PC-9 (cell line): ENCODE measurements around the gene KIZ. TPM values are rescaled to one million over a fixed set of nuclear protein-coding genes. Genes with fewer than 3 reads are reported as not detected.

Experiments used
- BruUV-seq: library from RNA; stranded (reverse); fragments of 400-500 nt; replicated peaks from 2 replicates; lab custom pipeline; 2021; lab: Mats Ljungman, UMichigan
- CTCF ChIA-PET: fragments of 300-600 bp; sonication (Branson Sonifier 250); formaldehyde crosslinking; loops from one replicate; lab custom pipeline; 2022; ENCODE audit warnings: antibody characterized with exemption; lab: Charles Lee
- POLR2A ChIA-PET: fragments of 300-600 bp; sonication (Branson Sonifier 250); formaldehyde crosslinking; loops from one replicate; lab custom pipeline; 2022; ENCODE audit warnings: antibody characterized with exemption; ENCODE audit not compliant: unreplicated experiment; lab: Charles Lee
- DNase-seq, 2 experiments: peaks; one replicate each; pipeline versions ENCODE4 v3.0.0 to v3.0.0-alpha.2; 2015 to 2022; ENCODE audit warnings: mixed read lengths in 1 of 2
- H2AFZ ChIP-seq: fragments of 200-600 bp; sonication (generic); 2 replicates; pipeline ENCODE4 v1.8.1; 2017; ENCODE audit warnings: antibody characterized with exemption
- H3F3A ChIP-seq: fragments of 200-600 bp; sonication (generic); 2 replicates; pipeline ENCODE4 v1.8.1; 2017; ENCODE audit warnings: antibody characterized with exemption, mild to moderate bottlenecking, low read depth; ENCODE audit not compliant: insufficient read depth
- H3K27ac ChIP-seq: fragments of 200-600 bp; sonication (generic); 2 replicates; pipeline ENCODE4 v1.6.1; 2016; ENCODE audit warnings: mixed run types
- H3K27me3 ChIP-seq: fragments of 200-600 bp; sonication (generic); 2 replicates; pipeline ENCODE4 v1.6.1; 2016; ENCODE audit warnings: low read depth, mixed run types; ENCODE audit not compliant: insufficient read depth
- H3K36me3 ChIP-seq: fragments of 200-600 bp; sonication (generic); 2 replicates; pipeline ENCODE4 v1.6.1; 2016; ENCODE audit warnings: low read depth, mixed run types
- H3K4me1 ChIP-seq: fragments of 200-600 bp; sonication (generic); replicated peaks from 2 replicates; pipeline ENCODE4 v1.6.1; 2016; ENCODE audit warnings: mixed run types; ENCODE audit not compliant: insufficient read depth
- H3K4me2 ChIP-seq: fragments of 200-600 bp; sonication (generic); 2 replicates; pipeline ENCODE4 v1.6.1; 2017; ENCODE audit warnings: mixed run types
- H3K4me3 ChIP-seq: fragments of 200-600 bp; sonication (generic); 2 replicates; pipeline ENCODE4 v1.6.1; 2016; ENCODE audit warnings: mixed run types
- H3K79me2 ChIP-seq: fragments of 200-600 bp; sonication (generic); 2 replicates; pipeline ENCODE4 v1.6.1; 2017; ENCODE audit warnings: low read depth, mixed run types
- H3K9me2 ChIP-seq: fragments of 200-600 bp; sonication (generic); 2 replicates; pipeline ENCODE4 v1.8.1; 2017; ENCODE audit warnings: mild to moderate bottlenecking; ENCODE audit not compliant: insufficient read depth
- H3K9me3 ChIP-seq: fragments of 200-600 bp; sonication (generic); 2 replicates; pipeline ENCODE4 v1.8.1; 2016; ENCODE audit warnings: low read depth; ENCODE audit not compliant: insufficient read depth
- H4K20me1 ChIP-seq: fragments of 200-600 bp; sonication (generic); 2 replicates; pipeline ENCODE4 v1.8.1; 2017; ENCODE audit not compliant: insufficient read depth
- EZH2 ChIP-seq: fragments of 200-600 bp; sonication (generic); IDR thresholded peaks from 2 replicates; pipeline ENCODE4 v1.8.0; 2017; ENCODE audit warnings: antibody characterized with exemption, low read depth
- intact Hi-C: fragments of 100-400 bp; cut with micrococcal nuclease; formaldehyde crosslinking; loops from one replicate; pipeline ENCODE4 v1.10.0; 2022; ENCODE audit not compliant: unreplicated experiment
- total RNA-seq: library from RNA; stranded (reverse); gene quantifications from 2 replicates; pipeline ENCODE4 v1.2.3, GENCODE V29; 2021
- TF ChIP-seq, protein P1 (sequence below): fragments of 200-600 bp; sonication (generic); conservative IDR thresholded peaks from 2 replicates; pipeline ENCODE4 v1.6.1; 2017; ENCODE audit warnings: mixed run types, antibody characterized with exemption, mild to moderate bottlenecking, moderate library complexity

Gene KIZ
- total RNA-seq, 1 experiment from 2014 or later: 21.5 TPM

DNA sequence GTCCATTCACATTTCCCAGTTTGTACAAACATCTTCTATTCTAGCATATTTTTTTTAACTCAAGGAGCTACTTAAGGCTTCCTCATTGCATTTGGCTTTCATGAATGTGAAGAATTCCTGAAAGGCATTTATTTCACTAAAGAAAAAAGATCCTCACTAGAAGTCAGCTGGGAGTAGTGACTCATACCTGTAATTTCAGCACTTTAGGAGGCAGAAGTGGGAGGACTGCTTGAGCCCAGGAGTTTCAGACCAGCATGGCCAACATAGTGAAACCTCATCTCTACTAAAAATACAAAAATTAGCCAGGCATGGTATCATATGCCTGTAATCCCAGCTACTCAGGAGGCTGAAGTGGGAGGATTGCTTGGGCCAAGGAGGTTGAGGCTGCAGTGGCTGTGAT, 146.4 kb downstream of the KIZ start:
- no TSS peak for BruUV-seq
- Histone ChIP-seq H3K4me2 (no peak overlapping the region), H3F3A (no peaks in the 10 kb centered on the region), H3K27me3 (peaks cover 51% of the 10 kb centered on the region), H3K9me3 (0 out of 2 replicates have a peak, but pooled peaks cover under 1% of the 10 kb centered on the region), H2AFZ (no peak overlapping the region), H3K79me2 (no peaks in the 10 kb centered on the region), H3K4me3 (no peak overlapping the region), H3K9me2 (no peaks in the 10 kb centered on the region), H3K27ac (no peak overlapping the region), H3K36me3 (no peaks in the 10 kb centered on the region), H4K20me1 (no peaks in the 10 kb centered on the region), H3K4me1 (no peaks in the 10 kb centered on the region)
- intact Hi-C loops: no loop called here
- ChIA-PET CTCF (no interaction called here), POLR2A (interaction anchor here (0.7 kb wide), 1 partner anchor 168 kb away, joined by 8 read pairs; no protein-coding TSS in a partner anchor)
- no peak for TF ChIP-seq EZH2
- TF ChIP-seq, protein P1, sequence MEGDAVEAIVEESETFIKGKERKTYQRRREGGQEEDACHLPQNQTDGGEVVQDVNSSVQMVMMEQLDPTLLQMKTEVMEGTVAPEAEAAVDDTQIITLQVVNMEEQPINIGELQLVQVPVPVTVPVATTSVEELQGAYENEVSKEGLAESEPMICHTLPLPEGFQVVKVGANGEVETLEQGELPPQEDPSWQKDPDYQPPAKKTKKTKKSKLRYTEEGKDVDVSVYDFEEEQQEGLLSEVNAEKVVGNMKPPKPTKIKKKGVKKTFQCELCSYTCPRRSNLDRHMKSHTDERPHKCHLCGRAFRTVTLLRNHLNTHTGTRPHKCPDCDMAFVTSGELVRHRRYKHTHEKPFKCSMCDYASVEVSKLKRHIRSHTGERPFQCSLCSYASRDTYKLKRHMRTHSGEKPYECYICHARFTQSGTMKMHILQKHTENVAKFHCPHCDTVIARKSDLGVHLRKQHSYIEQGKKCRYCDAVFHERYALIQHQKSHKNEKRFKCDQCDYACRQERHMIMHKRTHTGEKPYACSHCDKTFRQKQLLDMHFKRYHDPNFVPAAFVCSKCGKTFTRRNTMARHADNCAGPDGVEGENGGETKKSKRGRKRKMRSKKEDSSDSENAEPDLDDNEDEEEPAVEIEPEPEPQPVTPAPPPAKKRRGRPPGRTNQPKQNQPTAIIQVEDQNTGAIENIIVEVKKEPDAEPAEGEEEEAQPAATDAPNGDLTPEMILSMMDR: no peak
- no peak for DNase-seq

DNA sequence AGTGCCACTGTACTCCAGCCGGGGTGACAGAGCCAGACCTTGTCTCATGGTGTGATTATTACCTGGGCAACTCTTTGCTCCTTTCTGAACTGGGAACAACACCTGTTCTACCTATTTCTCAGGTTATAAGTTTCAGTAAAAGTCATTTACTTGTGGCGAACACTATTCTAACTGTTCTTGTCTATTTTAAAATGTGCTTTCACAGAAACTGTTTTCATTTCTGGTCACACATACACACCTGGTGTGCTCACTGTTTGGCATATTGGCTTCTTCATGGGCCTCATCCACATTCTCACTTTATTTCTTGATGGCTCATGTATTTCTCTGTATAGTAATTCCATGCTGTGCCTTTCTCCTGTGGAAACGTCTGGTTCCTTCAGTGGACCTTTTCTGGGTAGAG, 146.8 kb downstream of the KIZ start:
- no TSS peak for BruUV-seq
- H3K4me1 ChIP-seq: no peaks in the 10 kb centered on the region
- H3F3A ChIP-seq: no peaks in the 10 kb centered on the region
- H3K9me3 ChIP-seq: no peaks in the 10 kb centered on the region
- H3K79me2 ChIP-seq: no peaks in the 10 kb centered on the region
- TF ChIP-seq, protein P1: no peak
- H3K9me2 ChIP-seq: no peaks in the 10 kb centered on the region
- no peaks in the 10 kb centered on the region for H4K20me1 ChIP-seq
- no peak overlapping the region for H3K27ac ChIP-seq
- no peak overlapping the region for H3K4me2 ChIP-seq
- intact Hi-C loops: no loop called here
- H3K36me3 ChIP-seq: no peaks in the 10 kb centered on the region
- H3K27me3 ChIP-seq: peaks cover 47% of the 10 kb centered on the region
- ChIA-PET POLR2A (no interaction called here), CTCF (no interaction called here)
- no peak overlapping the region for H2AFZ ChIP-seq
- no peak overlapping the region for H3K4me3 ChIP-seq
- DNase-seq: no peak

DNA sequence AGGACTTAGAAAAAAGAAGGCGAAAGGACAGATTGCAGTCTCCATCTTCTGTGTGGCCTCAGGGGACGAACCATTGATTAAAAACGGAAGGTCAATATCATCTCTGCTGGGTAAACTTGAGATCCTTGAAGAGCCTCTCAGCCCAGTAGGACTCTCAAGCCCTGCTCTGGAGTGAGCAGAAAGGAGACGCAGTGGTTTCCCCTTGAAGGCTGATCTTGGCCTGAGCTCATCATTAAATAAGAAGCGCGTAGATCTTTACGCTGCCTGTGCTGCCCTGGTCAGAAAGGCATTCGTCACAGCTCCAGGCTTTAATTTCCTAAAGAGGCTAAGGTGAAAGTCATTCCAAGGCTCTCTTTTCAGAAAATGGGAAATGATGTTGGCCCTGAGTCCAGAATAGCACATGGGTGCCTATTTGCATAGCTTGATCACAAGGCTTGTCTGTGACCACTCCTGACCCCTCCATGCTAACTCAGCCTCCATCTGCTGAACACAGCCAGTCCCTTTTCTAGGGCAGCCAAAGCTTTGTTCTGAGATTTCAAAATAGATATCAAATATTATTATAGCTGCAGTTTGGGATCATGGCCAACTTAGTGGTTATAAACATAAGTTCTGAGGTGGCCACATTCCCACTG, 148.0 kb downstream of the KIZ start:
- Histone ChIP-seq H3K27ac (no peak overlapping the region), H3K36me3 (no peaks in the 10 kb centered on the region), H3K9me3 (no peaks in the 10 kb centered on the region), H3K79me2 (no peaks in the 10 kb centered on the region), H3K4me2 (no peak overlapping the region), H3K4me1 (no peaks in the 10 kb centered on the region), H3K4me3 (no peak overlapping the region), H2AFZ (no peak overlapping the region), H3F3A (no peaks in the 10 kb centered on the region), H3K9me2 (no peaks in the 10 kb centered on the region), H4K20me1 (no peaks in the 10 kb centered on the region), H3K27me3 (peaks cover 35% of the 10 kb centered on the region)
- POLR2A ChIA-PET: no interaction called here
- intact Hi-C loops: no loop called here
- CTCF ChIA-PET: no interaction called here
- no peak for DNase-seq
- BruUV-seq: no TSS peak
- TF ChIP-seq, protein P1: no peak
- no peak for TF ChIP-seq EZH2
